Measurements from ENCODE around the gene PPARGC1A.

Gene PPARGC1A

DNA sequence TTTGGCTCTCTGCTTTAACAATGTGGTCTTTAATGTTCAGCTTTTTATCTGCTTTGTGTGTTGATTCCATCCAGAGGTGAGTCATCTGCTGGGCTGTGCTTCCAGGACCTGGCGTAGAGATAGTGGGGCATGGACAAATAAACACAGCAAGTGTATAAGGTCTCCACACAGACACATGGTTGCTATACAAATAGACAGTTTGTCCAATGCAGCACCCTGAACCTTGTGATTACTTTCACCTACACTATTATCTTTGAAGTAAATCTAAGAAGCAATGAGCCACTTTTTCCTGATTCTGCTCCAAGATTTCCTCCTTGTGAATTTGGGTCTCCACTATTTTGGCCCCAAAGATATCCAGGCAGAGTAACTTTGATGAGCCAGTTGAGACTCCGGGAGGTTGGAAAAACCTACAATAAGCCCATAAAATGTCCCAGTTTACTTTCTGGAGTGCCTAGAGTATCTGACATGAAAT lies 12.1 kb downstream of the PPARGC1A start:
- H3K4me1 Mint-ChIP-seq: no peaks in the 10 kb centered on the region
- no peaks in the 10 kb centered on the region for H3K36me3 Mint-ChIP-seq
- ATAC-seq (no peak), DNase-seq (ENCODE audit: low spot score in 2 of 2) (no peak)
- H3K27ac Mint-ChIP-seq: no peak overlapping the region
- H3K4me3 Mint-ChIP-seq: no peak overlapping the region
- peaks cover 3% of the 10 kb centered on the region for H3K9me3 Mint-ChIP-seq

DNA sequence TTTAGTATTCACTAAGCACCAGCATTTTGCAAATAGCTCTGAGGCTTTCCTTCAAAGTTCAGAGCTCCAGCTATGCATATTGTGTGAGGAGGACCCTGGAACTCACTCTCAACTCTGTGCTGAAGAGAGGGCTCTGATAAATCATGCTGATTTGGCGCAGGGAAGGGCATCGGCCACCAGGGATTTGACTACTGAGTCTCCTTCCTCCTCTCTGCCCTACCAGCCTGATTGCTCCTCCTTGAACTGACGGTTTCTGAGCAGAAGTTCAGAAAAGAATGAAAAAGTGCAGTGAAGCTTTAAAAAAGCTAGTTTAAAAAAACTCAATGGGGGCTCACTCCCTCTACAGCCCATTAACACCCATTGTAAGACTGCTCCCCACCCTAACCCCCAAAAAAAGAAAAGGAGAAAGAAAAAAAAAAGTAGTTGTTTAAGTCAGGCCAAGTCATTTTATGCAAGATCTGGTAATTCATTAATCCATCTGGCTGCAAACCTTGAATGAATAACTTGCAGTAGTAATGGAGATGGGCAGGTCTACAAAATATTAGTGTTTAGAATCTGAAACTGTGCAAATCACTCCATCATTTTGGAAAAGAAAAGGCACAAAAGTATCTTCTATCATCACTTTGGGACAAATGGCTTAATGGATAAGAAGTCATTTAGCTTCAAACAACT lies 13.3 kb downstream of the PPARGC1A start:
- no peak overlapping the region for H3K27ac Mint-ChIP-seq
- ATAC-seq: no peak
- no peaks in the 10 kb centered on the region for H3K36me3 Mint-ChIP-seq
- no peaks in the 10 kb centered on the region for H3K4me1 Mint-ChIP-seq
- H3K4me3 Mint-ChIP-seq: no peak overlapping the region
- DNase-seq (ENCODE audit: low spot score in 2 of 2): no peak
- peaks cover 3% of the 10 kb centered on the region for H3K9me3 Mint-ChIP-seq

- peaks cover 3% of the 10 kb centered on the region for H3K9me3 Mint-ChIP-seq
- no peaks in the 10 kb centered on the region for H3K36me3 Mint-ChIP-seq
- ATAC-seq (no peak), DNase-seq (ENCODE audit: low spot score in 2 of 2) (no peak)
- no peaks in the 10 kb centered on the region for H3K4me1 Mint-ChIP-seq
- H3K27ac Mint-ChIP-seq: no peak overlapping the region
- no peak overlapping the region for H3K4me3 Mint-ChIP-seq
Measured at GRCh38 chr4:23875317-23875716, 14.5 kb downstream of the PPARGC1A start.

DNA sequence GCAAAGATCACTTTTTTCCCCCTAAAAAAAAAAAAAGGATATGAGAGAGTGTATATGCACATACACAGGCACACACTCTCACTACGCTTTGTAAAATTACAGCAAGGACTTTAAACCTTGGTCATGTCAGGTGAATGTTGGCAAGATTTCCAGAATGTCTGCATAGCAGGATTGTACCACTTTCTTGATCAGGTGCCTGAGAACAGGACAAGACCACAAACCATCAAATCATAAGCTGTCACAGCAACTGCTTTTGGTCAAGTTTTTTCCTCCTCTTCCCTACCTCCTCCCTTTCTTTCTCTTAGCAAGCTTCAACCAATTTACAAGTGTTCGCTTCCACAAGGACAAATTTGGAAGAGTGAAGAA lies 15.3 kb downstream of the PPARGC1A start:
- H3K27ac Mint-ChIP-seq: no peak overlapping the region
- no peak for DNase-seq (ENCODE audit: low spot score in 2 of 2)
- H3K36me3 Mint-ChIP-seq: no peaks in the 10 kb centered on the region
- no peaks in the 10 kb centered on the region for H3K4me1 Mint-ChIP-seq
- no peak for ATAC-seq
- no peaks in the 10 kb centered on the region for H3K9me3 Mint-ChIP-seq
- no peak overlapping the region for H3K4me3 Mint-ChIP-seq

DNA sequence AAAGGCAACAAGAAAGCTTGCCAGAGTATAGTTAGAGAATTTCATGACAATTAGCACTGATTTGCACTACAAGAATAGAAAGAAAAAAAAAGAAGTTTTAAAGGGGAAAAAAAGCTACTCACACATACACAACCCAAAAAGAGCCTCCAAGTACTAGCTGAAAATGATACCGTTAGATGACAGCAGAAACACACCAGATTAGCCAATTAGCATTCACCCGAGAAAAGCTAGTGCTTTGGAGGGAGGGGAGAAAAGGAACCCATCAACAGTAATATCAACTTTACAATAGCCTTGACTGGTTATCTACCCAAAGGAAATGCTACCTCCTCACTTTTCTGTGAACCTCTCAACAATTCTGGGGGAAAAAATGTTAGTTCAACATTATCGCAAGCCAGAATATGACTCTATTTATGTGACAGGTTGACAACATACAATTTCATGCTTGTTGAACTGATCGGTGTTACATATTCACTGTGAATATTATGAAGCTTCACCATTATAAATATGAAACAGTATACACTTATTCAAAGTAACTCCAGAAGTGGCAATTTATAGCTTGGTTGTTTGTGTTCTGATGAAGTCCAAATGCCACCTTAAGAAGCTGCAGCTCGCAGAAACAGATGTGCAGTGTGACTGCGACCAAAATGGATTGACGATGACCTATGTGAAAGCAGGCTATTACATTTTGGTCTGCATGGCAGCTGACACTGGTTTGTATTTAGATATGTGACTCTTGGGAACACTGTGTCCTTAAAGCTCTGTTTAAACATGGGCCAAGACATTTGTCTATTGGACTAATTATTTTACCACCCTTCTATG lies 15.9 kb downstream of the PPARGC1A start:
- ATAC-seq: no peak
- no peak overlapping the region for H3K27ac Mint-ChIP-seq
- H3K36me3 Mint-ChIP-seq: no peaks in the 10 kb centered on the region
- H3K4me3 Mint-ChIP-seq: no peak overlapping the region
- DNase-seq (ENCODE audit: low spot score in 2 of 2): no peak
- no peaks in the 10 kb centered on the region for H3K4me1 Mint-ChIP-seq
- H3K9me3 Mint-ChIP-seq: peaks cover 2% of the 10 kb centered on the region

- Mint-ChIP-seq H3K27ac (no peak overlapping the region), H3K36me3 (no peaks in the 10 kb centered on the region), H3K9me3 (peaks cover 5% of the 10 kb centered on the region), H3K4me3 (no peak overlapping the region), H3K4me1 (no peaks in the 10 kb centered on the region)
- DNase-seq (ENCODE audit: low spot score in 2 of 2) (no peak), ATAC-seq (no peak)
Measured at GRCh38 chr4:23871426-23871825, 18.4 kb downstream of the PPARGC1A start.

DNA sequence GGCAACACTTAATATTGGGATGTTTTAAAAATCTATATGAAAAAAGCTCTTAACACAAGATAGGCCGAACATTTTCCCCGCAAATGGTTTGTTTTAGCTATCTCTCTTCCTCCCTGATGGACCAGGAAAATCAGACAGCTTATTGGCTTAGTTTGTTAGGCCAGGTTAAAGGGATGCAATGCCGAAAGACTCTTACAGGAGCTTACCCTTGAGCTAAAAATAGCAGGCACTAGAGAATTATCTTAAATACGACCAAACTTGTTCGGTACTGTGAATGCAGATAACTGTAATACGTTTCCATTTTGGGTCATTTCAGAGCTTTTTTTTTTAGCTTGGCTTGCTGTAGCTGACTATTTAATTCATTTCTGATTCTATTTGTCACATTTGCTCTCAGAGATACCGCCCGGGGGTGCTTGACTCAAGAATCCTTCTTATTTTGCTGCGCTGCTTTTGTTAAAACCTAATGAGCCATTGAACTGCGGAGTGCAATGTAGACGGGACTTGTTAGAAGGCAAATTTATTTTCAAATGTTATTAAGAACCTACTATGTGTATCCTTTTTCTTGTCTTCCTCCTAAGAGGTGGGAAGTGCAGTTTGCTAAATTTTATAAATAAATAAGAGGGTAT lies 23.3 kb downstream of the PPARGC1A start:
- Mint-ChIP-seq H3K4me1 (no peaks in the 10 kb centered on the region), H3K4me3 (no peak overlapping the region), H3K27ac (no peak overlapping the region), H3K9me3 (peaks cover 5% of the 10 kb centered on the region), H3K36me3 (no peaks in the 10 kb centered on the region)
- ATAC-seq: no peak
- DNase-seq (ENCODE audit: low spot score in 2 of 2): no peak

DNA sequence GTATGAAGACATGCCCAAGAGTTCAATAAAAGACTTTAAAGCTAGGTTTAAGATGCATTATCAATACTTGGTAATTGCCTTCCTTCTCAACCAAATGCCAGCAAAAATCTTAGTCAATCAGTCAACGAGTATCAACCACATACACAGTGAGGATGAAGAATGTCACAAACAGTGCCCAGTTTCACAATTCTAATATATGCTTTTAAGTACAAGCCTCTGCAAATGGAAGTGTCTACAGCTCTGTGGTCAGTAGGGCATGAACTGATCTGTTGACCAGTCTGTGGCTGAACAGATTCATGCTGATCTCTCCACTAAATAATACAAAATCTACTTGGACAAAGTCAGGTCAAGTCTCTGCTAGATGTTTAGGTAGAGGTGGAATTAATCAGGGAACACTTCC lies 27.9 kb downstream of the PPARGC1A start:
- no peak for DNase-seq (ENCODE audit: low spot score in 2 of 2)
- no peak overlapping the region for H3K4me3 Mint-ChIP-seq
- no peak for ATAC-seq
- no peak overlapping the region for H3K27ac Mint-ChIP-seq
- no peaks in the 10 kb centered on the region for H3K4me1 Mint-ChIP-seq
- peaks cover 7% of the 10 kb centered on the region for H3K9me3 Mint-ChIP-seq
- H3K36me3 Mint-ChIP-seq: no peaks in the 10 kb centered on the region

DNA sequence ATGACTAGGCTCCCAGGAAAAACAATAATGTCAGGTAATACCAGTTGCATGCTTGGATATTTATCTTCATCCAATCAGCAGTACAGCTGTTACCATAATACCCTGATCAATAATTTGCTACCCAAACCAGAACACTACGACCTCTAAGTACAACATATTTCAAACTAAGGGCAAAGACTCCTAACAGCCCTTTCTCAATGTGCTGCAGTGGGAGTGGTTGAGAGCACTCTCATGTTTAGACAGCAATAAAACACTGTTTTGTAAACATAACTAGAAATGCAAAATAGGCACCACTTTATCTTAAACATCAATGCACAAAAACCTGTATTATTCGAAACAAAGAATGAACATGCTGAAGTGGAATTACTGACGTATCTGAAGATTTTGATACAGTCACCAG lies 28.9 kb downstream of the PPARGC1A start:
- ATAC-seq (no peak), DNase-seq (ENCODE audit: low spot score in 2 of 2) (no peak)
- no peaks in the 10 kb centered on the region for H3K4me1 Mint-ChIP-seq
- peaks cover 7% of the 10 kb centered on the region for H3K9me3 Mint-ChIP-seq
- H3K36me3 Mint-ChIP-seq: no peaks in the 10 kb centered on the region
- H3K27ac Mint-ChIP-seq: no peak overlapping the region
- H3K4me3 Mint-ChIP-seq: no peak overlapping the region

GRCh38 chr4:23857367-23857959 lies 32.4 kb downstream of the PPARGC1A start:
- no peaks in the 10 kb centered on the region for H3K36me3 Mint-ChIP-seq
- peaks cover 9% of the 10 kb centered on the region for H3K9me3 Mint-ChIP-seq
- DNase-seq (ENCODE audit: low spot score in 2 of 2) (no peak), ATAC-seq (no peak)
- H3K27ac Mint-ChIP-seq: no peak overlapping the region
- H3K4me3 Mint-ChIP-seq: no peak overlapping the region
- no peaks in the 10 kb centered on the region for H3K4me1 Mint-ChIP-seq

DNA sequence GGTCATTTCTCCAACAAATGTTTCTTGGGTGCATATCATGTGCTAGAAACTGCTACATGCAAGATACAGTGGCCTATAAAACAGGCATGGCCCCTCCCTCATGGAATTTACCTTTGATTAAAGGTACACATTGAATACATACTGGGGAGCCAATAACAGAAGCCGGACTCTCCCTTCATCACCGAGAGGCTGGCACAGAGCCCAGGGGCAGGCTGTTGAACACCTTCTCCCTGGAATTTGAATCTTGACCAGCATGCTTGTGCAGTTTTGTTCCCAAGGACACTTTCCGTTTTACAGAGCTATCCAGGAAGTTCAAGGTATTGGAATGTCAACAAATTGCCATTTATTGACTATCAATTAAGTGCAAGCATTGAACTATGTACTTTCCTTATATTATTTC lies 33.2 kb downstream of the PPARGC1A start:
- no peaks in the 10 kb centered on the region for H3K36me3 Mint-ChIP-seq
- no peak overlapping the region for H3K4me3 Mint-ChIP-seq
- H3K9me3 Mint-ChIP-seq: peaks cover 11% of the 10 kb centered on the region
- H3K4me1 Mint-ChIP-seq: no peaks in the 10 kb centered on the region
- H3K27ac Mint-ChIP-seq: no peak overlapping the region
- DNase-seq (ENCODE audit: low spot score in 2 of 2) (no peak), ATAC-seq (no peak)

GRCh38 chr4:23855912-23856605 lies 33.8 kb downstream of the PPARGC1A start:
- H3K9me3 Mint-ChIP-seq: peaks cover 11% of the 10 kb centered on the region
- ATAC-seq (no peak), DNase-seq (ENCODE audit: low spot score in 2 of 2) (no peak)
- H3K36me3 Mint-ChIP-seq: no peaks in the 10 kb centered on the region
- no peak overlapping the region for H3K4me3 Mint-ChIP-seq
- H3K27ac Mint-ChIP-seq: no peak overlapping the region
- H3K4me1 Mint-ChIP-seq: no peaks in the 10 kb centered on the region

DNA sequence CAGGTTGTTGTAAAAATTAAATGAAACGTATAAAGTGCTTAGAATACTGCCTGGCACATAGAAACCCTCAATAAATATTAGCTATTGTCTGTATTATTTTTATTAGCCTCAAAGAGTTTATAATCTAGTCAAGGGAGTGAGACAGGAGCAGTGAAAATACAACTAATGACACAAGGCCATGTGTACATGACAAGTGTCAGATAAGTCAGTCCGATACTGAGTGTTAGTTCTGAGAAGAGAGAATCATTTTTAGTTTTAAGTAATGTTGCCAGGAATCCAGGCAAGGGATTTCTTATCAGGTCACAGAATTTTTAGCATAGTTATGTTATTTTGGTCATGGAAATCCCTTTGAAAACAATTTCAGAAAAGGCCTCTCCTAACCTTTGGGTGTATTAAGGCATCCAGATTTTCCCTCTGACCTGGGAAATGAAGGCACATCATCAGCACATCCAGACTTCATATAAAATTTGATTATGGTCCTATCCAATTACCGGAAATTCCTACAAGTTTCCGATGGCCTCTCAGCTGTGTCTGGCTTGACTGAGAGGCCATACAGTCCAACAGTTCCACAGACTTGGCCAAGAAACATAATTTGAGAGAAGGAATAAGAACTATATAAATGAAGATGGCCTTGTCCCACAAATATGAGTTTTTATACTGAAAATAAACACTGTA lies 35.7 kb downstream of the PPARGC1A start:
- ATAC-seq: no peak
- no peaks in the 10 kb centered on the region for H3K4me1 Mint-ChIP-seq

DNA sequence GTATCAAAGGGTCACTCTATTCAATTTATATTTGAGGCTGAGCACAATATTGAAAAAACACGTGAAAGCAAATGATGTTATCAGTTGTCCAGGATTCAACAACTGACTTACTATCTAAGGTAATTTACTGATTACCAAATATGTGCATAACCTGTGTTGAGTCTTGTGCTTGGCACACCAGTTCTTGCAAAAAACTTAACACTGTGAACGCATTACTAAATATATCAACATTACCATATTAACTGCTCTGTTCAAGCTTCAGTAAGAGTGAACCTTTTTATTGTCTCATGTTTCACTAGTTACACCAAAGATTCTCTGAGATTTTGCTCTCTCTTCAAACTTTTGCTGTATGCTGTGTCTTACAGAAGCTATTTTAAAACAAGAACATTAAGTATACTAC lies 38.4 kb downstream of the PPARGC1A start:
- peaks cover 7% of the 10 kb centered on the region for H3K9me3 Mint-ChIP-seq
- no peaks in the 10 kb centered on the region for H3K4me1 Mint-ChIP-seq
- ATAC-seq (no peak), DNase-seq (ENCODE audit: low spot score in 2 of 2) (no peak)
- no peak overlapping the region for H3K4me3 Mint-ChIP-seq
- no peaks in the 10 kb centered on the region for H3K36me3 Mint-ChIP-seq
- H3K27ac Mint-ChIP-seq: no peak overlapping the region

More for the DNA sequence above, 35.7 kb downstream of the PPARGC1A start:
- Mint-ChIP-seq H3K9me3 (peaks cover 9% of the 10 kb centered on the region), H3K4me3 (no peak overlapping the region), H3K36me3 (no peaks in the 10 kb centered on the region), H3K27ac (no peak overlapping the region)
- no peak for DNase-seq (ENCODE audit: low spot score in 2 of 2)

DNA sequence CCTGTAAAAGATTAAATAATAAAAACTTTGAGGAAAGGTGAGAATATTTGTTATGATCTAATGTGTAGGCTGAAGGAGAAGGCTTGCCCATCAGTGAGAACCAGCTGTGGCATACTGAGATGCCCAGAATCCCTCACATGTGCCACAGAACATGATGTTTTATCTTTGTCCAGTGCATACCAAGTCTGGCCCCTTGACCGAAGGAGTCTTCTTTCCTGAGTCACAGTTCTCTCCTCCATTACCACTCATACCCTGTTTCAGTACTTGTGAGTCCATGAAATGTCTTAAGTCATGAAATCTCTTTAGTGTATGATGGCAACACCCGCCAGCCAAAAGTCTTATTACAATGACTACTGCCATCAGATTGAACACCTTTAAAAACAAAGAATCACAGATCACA lies 42.7 kb downstream of the PPARGC1A start:
- Mint-ChIP-seq H3K4me1 (no peaks in the 10 kb centered on the region), H3K36me3 (no peaks in the 10 kb centered on the region), H3K4me3 (no peak overlapping the region), H3K9me3 (peaks cover 3% of the 10 kb centered on the region), H3K27ac (no peak overlapping the region)
- no peak for ATAC-seq
- DNase-seq (ENCODE audit: low spot score in 2 of 2): no peak
